Putamen (tissue), 1 donor: Measurements from ENCODE around the gene ELMO1.

ENCODE experiments used
- DNase-seq: peaks from one replicate; pipeline ENCODE4 v3.0.0-alpha.2; 2016; ENCODE audit warnings: low spot score

The ELMO1 gene

GRCh38 chr7:37467002-37467401, 18.3 kb upstream of the ELMO1 start:
- no peak for DNase-seq

- DNase-seq = no peak
Observed at GRCh38 chr7:37462138-37462537, 13.5 kb upstream of the ELMO1 start.

GRCh38 chr7:37455081-37455480, 6.4 kb upstream of the ELMO1 start:
- no peak for DNase-seq

- no peak for DNase-seq
Observed at GRCh38 chr7:37452346-37452745, 3.7 kb upstream of the ELMO1 start.

GRCh38 chr7:37450035-37450434, 1.4 kb upstream of the ELMO1 start:
- no peak for DNase-seq

GRCh38 chr7:37449621-37450020, 957 bp upstream of the ELMO1 start:
- DNase-seq = no peak

- DNase-seq = peak; percentile 27
Observed at GRCh38 chr7:37448011-37448635, 541 bp downstream of the ELMO1 start.

GRCh38 chr7:37446371-37446770, 2.3 kb downstream of the ELMO1 start:
- DNase-seq = no peak

- DNase-seq = no peak
Observed at GRCh38 chr7:37445790-37446189, 2.9 kb downstream of the ELMO1 start.

GRCh38 chr7:37445064-37445723, 3.5 kb downstream of the ELMO1 start:
- DNase-seq = no peak

- DNase-seq = no peak
Observed at GRCh38 chr7:37443627-37444026, 5.0 kb downstream of the ELMO1 start.

GRCh38 chr7:37442268-37442667, 6.4 kb downstream of the ELMO1 start:
- DNase-seq = no peak

GRCh38 chr7:37441816-37442215, 6.8 kb downstream of the ELMO1 start:
- no peak for DNase-seq

GRCh38 chr7:37441386-37441760, 7.3 kb downstream of the ELMO1 start:
- DNase-seq = no peak

GRCh38 chr7:37440738-37441385, 7.8 kb downstream of the ELMO1 start:
- no peak for DNase-seq

- no peak for DNase-seq
Observed at GRCh38 chr7:37439653-37440026, 9.0 kb downstream of the ELMO1 start.

GRCh38 chr7:37438906-37439652, 9.6 kb downstream of the ELMO1 start:
- DNase-seq = no peak

- no peak for DNase-seq
Observed at GRCh38 chr7:37435156-37435855, 13.4 kb downstream of the ELMO1 start.

- DNase-seq = no peak
Observed at GRCh38 chr7:37434529-37434928, 14.1 kb downstream of the ELMO1 start.

GRCh38 chr7:37433166-37433565, 15.5 kb downstream of the ELMO1 start:
- DNase-seq = no peak

- DNase-seq = no peak
Observed at GRCh38 chr7:37432281-37432920, 16.3 kb downstream of the ELMO1 start.

GRCh38 chr7:37431413-37431812, 17.3 kb downstream of the ELMO1 start:
- DNase-seq = no peak
